ENCODE results near the gene PRKG1. TPM values are rescaled to one million over a fixed set of nuclear protein-coding genes. Genes with fewer than 3 reads are reported as not detected.

The PRKG1 gene
- total and polyA plus RNA-seq, 12 donors: 3.8 to 48.1 (median 29.9) TPM

GRCh38 chr10:51250278-51250920 lies 176.1 kb downstream of the PRKG1 start:
- ATAC-seq (peak in 2 of 8 donors; percentile 14 to 50), DNase-seq (no peak)
- no peak overlapping the region for H3K27ac ChIP-seq
- no peak overlapping the region for H3K4me3 ChIP-seq
- H3K27me3 ChIP-seq: no peaks in the 10 kb centered on the region
- intact Hi-C loops (cut with DNase I): no loop called here
- H3K9me3 ChIP-seq: no peaks in the 10 kb centered on the region
- no peak for TF ChIP-seq CTCF (IDR thresholded peaks at IDR 0.05)
- 88 to 91% methylated on average over 1 of the region's 1 CpG for WGBS, 2 donors
- no peaks in the 10 kb centered on the region for H3K36me3 ChIP-seq
- H3K4me1 ChIP-seq: peaks cover 0 to 46% (median 21%) of the 10 kb centered on the region in 9 donors

GRCh38 chr10:51251110-51251509 lies 176.8 kb downstream of the PRKG1 start:
- no peak for TF ChIP-seq CTCF (IDR thresholded peaks at IDR 0.05)
- Histone ChIP-seq H3K4me3 (no peak overlapping the region), H3K9me3 (no peaks in the 10 kb centered on the region), H3K36me3 (no peaks in the 10 kb centered on the region), H3K27ac (no peak overlapping the region), H3K4me1 (peaks cover 0 to 39% (median 18%) of the 10 kb centered on the region in 9 donors), H3K27me3 (no peaks in the 10 kb centered on the region)
- ATAC-seq (peak in 2 of 8 donors; percentile 27 to 37), DNase-seq (no peak)
- WGBS, 2 donors: 13 to 15% methylated on average over 1 of the region's 1 CpG
- intact Hi-C loops (cut with DNase I): no loop called here

GRCh38 chr10:51255381-51255780 lies 181.1 kb downstream of the PRKG1 start:
- Histone ChIP-seq H3K36me3 (no peaks in the 10 kb centered on the region), H3K4me1 (peaks cover 0 to 25% (median 17%) of the 10 kb centered on the region in 9 donors), H3K27ac (no peak overlapping the region), H3K9me3 (no peaks in the 10 kb centered on the region), H3K27me3 (no peaks in the 10 kb centered on the region), H3K4me3 (no peak overlapping the region)
- DNase-seq (no peak), ATAC-seq (no peak)
- intact Hi-C loops (cut with DNase I): no loop called here
- WGBS, 2 donors: 56 to 57% methylated on average over 4 of the region's 4 CpGs
- TF ChIP-seq CTCF (IDR thresholded peaks at IDR 0.05): no peak

GRCh38 chr10:51257511-51258248 lies 183.4 kb downstream of the PRKG1 start:
- Histone ChIP-seq H3K9me3 (no peaks in the 10 kb centered on the region), H3K4me1 (peaks cover 0 to 7% (median 0%) of the 10 kb centered on the region in 9 donors), H3K27ac (no peak overlapping the region), H3K27me3 (no peaks in the 10 kb centered on the region), H3K4me3 (no peak overlapping the region), H3K36me3 (no peaks in the 10 kb centered on the region)
- intact Hi-C loops (cut with DNase I): no loop called here
- 80 to 82% methylated on average over 7 of the region's 7 CpGs for WGBS, 2 donors
- ATAC-seq (peak in 1 of 8 donors; percentile 16), DNase-seq (no peak)
- no peak for TF ChIP-seq CTCF (IDR thresholded peaks at IDR 0.05)
